GM18519 (cell line): ENCODE data around the gene PLA2G2D.

ENCODE experiments used
- ATAC-seq: cut with Tn5 transposase; IDR thresholded peaks from one replicate; pipeline ENCODE4 v1.9.1; 2021; ENCODE audit warnings: mild to moderate bottlenecking, moderate library complexity; ENCODE audit not compliant: unreplicated experiment, low FRiP score

PLA2G2D gene

DNA sequence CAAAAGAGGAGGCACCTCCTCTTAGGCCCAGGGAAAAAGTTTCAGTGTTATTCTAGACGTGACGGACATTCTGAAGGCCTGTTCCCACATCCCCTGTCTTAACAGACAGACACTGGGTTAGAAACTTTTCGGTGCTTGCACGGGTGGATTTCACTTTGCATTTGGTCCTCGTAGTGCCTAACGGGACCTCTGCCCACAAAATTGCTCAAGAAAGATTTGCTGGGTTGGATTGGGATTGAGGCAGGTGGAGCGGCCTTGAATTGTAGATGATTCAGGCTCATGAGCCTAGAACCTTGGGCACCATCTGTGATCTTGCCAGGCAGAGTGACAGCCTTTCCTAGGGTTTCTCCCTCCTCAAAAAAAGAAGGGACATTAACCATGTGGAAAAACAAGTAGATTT lies 46.6 kb downstream of the PLA2G2D start:
- no peak for ATAC-seq

DNA sequence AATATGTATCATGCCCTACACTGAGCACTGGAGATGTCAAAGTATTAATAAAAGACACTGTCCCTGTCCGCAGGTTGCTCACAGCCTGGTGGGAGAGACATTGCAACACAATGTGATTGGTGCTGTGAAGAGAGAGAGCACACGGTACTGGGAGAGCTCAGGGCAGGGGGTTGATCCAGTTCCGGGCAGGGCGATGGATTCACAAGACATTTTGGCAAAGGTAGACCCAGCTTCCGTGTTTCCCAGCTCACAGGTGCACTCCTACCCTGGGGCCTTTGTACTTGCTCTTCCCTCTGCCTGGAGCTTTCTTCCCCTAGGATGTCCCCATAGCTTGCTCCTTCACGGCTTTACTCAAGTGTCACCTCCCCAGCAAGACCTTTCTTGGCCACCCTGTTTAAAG lies 47.9 kb downstream of the PLA2G2D start:
- ATAC-seq = no peak

DNA sequence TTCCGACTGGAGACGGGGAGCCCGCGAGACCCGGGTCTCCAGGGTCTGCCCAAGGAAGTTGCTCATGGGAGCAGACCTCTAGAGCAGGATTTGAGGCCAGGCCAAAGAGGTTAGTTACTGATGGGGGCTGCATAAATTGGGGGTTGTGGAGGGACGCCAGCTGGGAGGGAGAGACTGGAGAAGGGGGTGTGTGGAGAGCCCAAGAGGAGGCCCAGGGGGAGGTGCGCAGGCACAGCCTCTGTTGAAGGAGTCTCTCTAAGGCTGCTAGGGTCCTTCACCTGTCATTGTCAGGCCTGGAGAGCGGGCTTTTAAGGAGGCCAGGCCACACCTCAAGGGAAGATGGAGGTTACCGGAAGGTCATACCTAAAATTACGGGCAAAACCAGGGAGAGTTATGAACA lies 49.0 kb downstream of the PLA2G2D start:
- ATAC-seq = no peak

DNA sequence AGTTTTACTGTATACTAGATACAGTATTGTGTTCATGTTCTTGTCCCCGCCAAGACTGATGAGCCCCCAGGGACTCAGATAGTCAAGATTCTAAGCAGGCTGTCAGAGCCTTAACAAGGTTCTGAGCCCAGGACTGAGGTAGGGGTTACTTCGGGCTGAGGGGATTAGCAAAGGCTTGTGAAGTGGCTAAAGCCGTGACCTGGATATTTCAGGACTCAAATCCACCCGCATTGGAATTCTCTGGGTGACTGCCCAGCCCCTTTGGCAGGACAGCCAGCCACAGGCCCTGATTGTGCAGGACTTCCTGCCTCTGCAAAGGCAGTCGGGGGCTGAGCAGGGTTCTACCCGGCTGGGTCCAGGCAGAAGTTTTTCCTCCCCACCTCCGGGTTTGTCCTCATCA lies 49.5 kb downstream of the PLA2G2D start, which contains the start of gene PLA2G5:
Gene PLA2G5 (plus strand): TSS at position 321 of the 400 bp plus-strand sequence. CDS start 14,637 bp downstream, outside the sequence.
- ATAC-seq = no peak

DNA sequence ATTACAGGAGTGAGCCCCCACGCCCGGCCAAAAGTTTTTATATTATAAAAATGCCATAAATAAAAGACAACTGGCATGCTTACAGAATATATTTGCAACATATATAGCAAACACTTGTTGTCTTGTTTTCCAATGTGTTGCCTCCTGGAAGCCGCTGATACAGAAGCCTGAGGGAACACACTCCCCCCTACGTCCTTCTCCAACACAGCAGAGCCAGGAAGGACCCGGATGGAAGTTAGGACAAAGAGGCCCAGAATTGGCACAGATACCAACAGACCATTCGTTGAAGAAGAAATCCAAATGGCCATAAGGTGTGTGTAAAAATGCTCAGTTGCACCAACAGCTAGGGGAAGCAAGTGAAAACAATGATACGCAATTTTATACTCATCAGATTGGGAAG lies 50.6 kb downstream of the PLA2G2D start:
- no peak for ATAC-seq

DNA sequence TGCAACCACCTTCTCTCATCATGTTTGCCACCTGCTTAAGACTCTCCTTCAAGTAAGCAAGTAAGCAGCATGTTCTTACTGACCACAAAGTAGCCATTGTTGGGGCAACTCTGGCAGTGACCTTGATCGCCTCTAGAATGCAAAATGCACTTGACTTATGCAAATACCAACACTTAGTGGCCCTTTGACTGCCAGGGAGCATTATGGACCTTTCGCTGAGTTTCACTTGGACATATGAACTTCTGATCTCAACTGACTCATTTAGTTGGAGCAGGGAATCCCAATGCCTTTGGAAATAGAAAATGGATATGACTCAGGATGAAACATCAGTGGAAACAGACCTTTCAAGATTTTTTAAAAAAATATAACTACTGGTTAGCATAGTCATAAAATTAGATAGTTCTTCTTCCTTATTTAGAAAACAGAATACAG lies 55.5 kb downstream of the PLA2G2D start:
- ATAC-seq = no peak
